Stimulated activated CD4-positive, alpha-beta T cell treated with anti-CD3 and anti-CD28 coated beads, Interleukin-1b, Interleukin-23, amount 100 ng/mL, for 4 hours (primary cell): Measurements from ENCODE around the gene TMEM258.

Experiments
- DNase-seq, 2 donors: peaks; one replicate each; pipeline ENCODE4 v3.0.0-alpha.2; 2020; ENCODE audit warnings: low read depth in 2 of 2

The TMEM258 gene

DNA sequence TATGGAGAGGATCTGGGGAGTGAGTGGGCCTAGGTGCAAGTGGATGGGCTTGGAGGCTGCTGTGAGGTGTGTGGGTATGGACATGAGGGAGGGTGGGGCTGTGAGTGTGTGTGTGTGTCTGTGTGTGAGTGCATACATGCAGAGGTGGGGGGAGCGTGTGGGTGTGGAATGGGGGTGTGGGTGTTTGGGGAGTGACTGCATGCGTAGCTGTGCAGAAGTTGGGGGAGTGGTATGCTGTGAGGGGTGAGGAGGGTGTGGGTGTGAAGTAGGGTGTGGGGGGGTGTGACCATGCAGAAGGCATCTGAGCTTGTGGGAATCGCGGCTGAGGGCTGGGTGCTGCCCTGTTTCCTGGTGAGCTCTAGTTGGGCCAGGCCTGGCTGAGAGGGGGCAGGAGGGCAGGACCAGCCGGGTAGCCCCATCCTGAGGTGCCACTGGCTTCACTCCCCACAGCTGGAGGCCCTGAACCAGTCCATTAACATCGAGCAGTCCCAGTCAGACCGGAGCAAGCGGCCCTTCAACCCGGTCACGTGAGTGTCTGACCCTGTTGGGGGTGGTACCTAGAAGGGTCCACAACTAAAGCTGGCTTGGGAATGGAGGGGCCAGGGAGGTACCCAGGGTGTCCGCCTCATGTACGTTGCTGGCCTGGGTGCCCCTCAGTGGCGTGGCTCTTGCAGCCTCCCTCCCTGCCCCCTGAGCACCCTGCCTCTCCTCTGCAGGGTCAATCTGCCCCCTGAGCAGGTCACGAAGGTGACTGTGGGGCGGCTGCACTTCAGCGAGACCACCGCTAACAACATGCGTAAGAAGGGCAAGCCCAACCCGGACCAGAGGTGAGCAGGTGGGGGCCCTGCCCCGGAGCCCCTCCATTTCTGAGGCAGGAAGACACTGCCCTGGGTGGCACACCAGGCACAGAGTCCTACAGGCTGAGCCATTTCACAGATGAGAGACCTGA, 16.5 kb downstream of the TMEM258 start:
- no peak for DNase-seq

DNA sequence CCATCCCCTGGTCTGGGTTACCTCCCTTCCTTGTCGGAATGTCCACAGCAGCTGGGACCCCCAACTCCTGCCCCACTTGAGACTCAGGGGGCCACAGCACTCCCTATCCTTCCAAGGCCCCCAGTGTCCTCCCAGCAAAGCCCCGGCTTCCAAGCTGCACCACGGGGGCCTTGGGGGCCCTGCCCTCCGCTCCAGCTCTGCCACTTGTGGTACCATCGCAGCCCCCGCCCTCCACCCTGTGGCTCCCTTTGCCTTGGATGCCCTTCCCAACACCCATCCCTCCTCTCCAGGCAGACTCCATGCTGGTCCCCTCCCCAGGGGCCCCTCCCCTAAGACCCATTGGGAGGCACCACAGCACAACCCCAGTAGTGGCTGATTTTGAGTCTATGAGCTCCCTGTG, 17.3 kb downstream of the TMEM258 start:
- no peak for DNase-seq

DNA sequence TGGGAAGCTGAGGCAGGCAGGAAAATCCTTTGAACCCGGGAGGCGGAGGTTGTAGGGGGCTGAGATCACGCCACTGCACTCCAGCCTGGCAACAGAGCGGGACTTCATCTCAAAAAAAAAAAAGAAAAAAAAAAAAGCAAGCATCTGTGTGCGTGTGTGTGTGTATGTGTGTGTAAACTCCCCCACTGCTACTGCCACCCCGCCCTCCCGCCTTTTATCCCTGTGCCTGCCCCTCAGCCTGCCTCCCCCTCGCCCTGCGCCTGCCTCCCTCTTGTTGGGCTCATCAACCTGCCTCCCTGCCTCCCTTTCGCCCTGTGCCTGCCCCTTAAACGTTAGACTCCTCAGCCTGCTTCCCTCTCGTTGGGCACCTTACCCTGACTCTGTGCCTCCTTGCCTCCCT, 18.0 kb downstream of the TMEM258 start:
- DNase-seq = no peak

DNA sequence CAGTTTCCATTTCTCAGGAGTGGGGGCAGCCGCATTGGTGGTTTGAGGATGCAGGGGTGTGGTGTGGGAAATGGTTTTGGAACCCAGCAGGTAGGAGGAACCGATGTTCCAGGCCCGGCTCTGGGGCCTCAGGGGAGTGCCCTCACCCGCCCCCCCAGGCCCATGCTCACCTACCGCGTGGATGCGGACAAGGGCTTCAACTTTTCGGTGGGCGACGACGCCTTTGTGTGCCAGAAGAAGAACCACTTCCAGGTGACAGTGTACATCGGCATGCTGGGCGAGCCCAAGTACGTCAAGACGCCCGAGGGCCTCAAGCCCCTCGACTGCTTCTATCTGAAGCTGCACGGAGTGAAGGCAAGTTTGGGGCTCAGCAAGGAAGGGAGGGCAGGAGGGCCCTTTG, 18.6 kb downstream of the TMEM258 start:
- no peak for DNase-seq

DNA sequence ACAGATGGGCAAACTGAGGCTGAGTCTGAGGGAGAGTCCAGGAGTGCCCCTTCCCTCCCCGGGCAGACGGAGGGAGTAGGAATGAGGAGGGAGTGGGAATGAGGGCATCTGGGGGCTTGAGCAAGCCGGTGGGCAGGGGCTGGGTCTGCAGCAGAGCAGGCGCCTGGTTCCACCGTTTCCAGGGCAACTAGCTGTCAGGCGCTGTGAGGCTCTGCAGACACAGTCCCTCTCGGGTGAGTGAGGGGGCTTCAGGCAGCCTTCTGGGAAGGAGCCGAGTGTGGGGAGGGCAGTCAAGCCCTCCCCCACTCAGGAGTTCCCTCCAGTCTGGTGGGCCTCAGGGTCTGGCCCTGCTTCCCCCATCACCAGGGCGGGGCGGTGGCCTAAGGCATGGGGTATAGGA, 19.0 kb downstream of the TMEM258 start:
- DNase-seq = no peak

DNA sequence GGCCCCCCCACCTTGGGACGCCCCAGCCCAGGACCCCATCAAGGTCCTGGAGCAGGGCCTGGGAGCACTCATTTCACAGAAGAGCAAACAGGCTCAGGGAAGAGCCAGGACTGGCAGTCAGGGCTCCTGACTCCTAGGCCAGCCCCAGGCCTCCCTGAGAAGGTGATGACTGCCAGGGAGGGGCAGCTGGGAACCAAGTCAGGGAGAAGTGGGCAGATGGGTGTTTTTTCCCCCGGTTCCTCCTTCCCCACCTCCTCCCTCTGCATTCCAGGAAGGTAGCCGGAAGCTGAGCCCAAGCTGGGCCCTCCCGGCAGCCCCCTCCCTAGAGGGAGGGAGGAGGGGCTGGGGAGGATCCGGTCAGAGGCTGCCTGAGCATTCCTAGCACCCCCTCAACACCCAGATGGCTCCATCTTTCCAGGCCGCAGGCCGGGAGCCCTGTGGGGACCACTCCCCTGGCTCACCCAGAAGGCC, 20.4 kb downstream of the TMEM258 start:
- DNase-seq = no peak

DNA sequence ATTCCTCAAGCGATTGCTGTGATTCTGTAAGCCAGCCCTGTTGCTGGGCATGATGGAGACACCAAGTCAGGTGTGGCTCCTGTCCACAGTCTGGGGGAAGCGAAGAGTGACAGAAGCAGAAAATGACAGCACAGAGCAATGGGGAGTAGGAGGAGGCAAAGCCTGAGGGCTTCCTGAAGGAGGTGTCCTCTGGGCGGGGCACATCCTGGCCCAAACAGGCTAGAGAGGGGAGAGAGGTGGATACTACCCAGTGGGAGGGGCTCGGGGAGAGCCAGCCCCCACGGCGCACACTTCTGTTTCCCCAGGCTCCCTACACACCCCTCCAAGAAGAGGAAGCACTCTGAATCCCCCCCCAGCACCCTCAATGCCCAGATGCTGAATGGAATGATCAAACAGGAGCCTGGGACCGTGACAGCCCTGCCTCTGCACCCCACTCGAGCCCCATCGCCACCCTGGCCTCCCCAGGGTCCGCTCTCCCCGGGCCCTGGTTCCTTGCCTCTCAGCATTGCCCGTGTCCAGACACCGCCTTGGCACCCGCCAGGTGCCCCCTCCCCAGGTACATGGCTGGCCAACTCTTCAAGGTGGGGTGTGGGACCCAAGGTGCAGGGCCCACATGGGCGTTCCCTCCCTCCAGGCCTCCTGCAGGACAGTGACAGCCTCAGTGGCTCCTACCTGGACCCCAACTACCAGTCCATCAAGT, 21.1 kb downstream of the TMEM258 start:
- DNase-seq = no peak

DNA sequence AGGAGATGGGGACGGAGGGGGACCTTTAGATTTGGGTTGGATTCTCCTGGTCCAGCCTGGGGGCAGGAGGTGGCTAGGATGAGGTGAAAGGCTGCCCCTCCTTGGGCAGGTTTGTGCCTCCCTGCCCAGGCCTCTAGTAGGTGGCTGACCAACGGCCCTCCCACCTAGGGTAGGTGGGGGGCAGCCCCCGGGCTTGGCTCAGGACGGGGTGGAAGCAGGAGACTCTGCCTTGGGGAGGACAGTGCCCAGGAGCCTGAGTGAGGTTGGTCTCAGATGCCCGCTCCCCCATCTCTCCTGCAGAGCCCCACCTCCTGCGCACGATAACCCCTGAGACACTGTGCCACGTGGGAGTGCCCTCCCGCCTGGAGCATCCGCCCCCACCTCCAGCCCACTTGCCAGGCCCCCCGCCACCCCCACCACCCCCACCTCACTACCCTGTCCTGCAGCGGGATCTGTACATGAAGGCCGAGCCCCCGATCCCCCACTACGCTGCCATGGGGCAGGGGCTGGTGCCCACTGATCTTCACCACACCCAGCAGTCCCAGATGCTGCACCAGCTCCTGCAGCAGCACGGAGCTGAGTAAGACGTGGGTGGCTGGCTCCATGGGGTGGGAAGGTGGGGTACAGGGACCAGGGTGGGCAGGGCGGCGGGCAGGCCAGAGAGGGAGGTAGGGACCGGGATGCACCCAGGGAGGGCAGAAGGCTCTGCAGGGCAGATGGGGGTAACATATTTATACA, 22.3 kb downstream of the TMEM258 start:
- no peak for DNase-seq

DNA sequence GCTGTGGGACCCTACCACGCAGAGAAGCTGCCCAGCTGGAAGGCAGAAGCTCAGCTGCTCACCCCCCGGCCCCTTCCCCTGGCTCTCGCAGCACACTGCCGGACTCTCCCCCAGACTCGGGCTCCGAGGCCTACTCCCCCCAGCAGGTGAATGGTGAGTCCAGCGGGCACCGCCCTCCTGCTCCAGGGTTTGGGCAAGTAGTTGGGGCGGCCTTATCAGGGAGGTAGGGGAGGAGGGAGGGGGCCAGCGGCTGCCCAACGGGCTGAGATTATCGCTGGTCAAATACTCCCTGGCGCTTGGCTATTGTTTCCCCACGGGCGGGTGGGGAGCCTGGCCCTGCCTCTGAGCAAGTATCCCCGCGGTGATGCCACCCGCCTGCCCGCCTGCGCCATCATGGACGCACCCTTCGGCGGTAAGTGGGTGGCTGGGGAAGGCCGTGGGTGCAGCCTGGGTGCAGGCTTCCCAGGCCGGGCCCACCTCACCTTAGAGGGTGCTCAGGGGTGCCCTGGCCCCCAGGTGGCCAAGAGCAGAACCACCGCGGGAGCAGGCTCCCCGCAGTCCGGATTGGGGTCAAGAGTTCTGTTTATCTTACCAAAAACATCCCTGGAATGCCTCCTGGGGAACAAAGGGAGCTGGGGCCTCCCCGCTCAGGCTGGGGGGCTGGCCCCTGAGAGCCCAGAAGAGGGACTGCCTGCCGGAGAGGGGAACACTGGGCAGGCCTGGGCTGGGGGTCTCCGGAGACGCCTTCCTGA, 23.1 kb downstream of the TMEM258 start:
- DNase-seq = no peak

DNA sequence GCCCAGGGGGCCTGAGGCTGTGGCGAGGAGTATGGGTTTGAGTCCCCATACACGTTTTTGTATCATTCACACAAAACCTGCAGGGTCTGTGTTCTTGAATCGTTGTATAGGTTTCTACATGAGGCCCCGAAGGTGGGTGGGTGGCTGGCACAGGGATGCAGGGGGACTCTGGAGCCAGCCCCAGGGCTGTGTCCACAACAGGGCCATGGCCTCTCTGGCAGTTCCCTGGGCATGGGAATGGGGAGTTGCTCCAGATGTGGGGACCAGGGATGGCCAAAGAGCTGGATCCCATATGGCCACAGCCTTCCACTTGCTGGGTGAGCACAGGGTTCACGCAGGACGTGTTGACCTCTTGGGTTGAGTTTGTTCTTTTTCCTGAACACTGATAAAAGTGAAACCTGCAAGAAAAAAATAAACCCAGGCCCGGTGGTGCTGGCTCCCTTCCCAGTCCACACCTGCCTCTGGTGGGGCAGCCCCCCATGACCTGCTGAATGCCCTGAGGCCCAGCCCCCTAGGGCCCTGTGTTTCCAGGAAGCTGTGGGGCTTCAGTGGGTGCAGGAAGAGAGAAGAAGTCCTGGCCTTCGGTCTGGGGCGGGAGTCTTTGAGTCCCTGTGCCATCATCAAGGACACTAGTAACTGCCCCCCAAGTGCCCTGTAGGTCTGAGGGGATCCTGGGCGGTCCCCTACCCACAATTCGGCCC, 23.9 kb downstream of the TMEM258 start:
- DNase-seq = no peak

DNA sequence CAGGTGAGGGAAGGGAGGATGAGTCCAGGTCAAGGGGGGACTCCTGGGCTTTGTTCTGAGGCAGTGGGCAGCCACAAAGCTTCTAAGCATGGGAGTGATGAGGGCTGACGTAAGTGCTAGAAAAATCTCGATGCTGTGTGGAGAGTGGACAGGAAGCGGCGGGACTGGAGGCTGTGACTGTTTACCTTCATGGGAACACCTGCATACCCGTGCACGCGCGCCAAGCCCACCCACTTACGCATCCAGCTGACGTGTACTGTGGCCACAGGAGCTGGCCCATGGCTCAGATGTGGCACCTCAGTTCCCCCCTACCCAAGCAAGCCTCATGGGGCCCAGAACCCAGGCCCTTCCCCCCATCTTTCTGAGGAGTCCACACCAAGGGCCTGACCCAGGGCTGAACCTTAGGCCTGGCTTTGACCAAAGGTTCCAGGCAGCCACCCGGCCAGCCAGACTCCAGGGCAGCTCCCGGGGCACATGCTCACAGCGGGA, 26.0 kb downstream of the TMEM258 start:
- DNase-seq = no peak

DNA sequence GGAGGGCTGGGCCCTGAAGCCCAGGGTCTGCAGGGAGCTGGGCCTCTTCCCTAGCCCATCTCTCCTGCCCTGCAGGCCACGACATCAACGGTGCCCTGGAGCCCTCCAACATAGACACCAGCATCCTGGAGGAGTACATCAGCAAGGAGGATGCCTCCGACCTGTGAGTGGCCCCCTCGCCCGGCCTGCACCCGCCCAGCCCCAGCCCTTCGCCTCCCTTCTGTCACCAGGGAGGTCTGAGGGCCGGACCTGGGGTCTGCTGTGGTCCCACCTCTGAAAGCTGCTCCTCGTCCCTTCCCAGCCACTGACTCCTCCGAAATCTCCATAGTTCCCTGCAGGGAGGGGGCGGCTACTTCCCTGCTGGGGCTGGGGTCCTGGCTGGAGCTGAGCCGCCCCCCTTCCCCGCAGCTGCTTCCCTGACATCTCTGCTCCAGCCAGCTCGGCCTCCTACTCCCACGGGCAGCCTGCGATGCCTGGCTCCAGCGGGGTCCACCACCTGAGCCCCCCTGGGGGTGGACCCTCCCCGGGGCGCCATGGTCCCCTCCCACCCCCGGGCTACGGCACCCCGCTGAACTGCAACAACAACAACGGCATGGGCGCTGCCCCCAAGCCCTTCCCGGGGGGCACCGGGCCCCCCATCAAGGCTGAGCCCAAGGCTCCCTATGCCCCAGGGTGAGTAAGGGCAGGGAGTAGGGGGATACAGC, 26.7 kb downstream of the TMEM258 start:
- no peak for DNase-seq

DNA sequence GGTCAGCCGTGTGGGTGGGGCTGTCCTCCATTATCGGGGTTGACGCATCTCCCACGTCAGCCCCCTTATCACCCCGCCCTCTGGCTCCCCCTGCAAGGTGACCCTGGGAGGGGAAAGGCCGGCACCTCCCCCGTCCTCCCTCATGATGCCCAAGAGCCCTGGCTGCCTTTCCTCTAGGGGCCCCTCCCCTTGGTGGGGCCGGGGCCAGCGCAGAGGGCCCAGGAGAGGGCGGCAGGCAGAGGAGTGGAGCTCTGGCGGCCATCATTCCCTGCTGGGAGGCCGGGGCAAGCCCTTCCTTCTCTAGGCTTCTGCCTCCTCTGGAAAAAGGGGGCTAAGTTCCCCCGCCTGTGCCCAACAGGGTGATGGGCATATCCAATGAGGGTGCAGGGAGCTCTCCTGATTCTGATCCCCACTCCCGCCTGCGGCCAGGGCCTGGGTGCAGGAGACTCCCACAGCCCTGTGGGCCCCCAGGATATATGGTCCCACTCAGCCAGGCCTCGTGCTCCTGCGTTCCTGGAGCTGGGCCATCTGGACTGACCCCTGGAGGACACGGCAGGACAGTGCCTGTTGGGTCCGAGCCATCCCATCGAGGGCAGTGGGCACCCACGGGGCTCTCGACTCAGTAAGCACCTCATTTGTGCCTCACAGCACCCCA, 27.7 kb downstream of the TMEM258 start:
- no peak for DNase-seq

DNA sequence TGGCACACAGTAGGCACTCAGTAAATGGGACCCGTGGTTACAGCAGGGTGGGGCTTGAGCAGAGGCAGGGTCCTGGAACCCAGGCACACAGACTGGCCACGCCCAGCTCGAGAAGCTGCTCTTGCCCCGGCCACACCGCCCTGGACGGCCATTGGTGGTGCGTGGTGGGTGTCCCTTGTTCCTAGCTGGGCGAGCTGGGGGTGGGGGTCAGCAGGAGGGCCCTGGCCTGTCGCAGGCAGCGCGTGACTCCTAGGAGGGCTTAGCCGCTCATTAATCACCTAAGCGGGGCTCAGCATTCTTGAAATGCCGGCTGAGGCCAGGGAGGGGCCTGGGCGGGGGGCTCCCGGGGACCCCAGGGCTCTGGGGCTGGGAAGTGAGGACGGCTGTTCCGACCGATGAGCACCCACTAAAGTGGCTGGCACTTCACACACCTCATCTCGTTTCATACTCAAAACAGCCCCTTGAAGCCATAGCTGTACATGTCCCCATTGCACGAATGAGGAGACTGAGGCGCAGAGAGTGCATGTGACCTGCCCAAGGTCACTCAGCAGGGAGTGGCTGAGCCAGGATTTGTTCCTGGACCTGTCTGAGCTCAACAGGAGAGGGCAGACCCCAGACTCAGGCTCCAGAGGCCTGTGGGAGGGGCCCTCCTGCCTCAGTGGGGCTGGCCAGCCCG, 28.3 kb downstream of the TMEM258 start:
- no peak for DNase-seq

DNA sequence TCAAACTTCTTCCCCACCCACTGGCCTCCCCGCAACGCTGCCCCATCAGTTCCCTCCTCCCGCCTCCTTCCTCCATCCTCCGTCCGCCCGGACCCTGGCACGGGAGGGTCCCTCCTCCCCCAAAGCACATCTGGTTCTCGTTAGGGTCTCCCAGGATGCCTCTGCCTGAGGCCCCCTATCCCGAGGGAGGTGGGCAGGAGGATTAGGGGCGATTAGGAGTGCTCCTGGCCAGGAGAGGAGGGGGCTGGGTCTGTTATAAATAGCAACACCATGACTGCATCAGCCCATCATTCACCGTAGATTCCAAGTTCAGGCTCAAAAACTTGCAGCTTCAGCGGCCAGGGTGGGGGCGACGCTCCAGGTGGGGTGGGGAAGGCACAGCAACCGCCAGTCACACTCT, 29.6 kb downstream of the TMEM258 start:
- no peak for DNase-seq

DNA sequence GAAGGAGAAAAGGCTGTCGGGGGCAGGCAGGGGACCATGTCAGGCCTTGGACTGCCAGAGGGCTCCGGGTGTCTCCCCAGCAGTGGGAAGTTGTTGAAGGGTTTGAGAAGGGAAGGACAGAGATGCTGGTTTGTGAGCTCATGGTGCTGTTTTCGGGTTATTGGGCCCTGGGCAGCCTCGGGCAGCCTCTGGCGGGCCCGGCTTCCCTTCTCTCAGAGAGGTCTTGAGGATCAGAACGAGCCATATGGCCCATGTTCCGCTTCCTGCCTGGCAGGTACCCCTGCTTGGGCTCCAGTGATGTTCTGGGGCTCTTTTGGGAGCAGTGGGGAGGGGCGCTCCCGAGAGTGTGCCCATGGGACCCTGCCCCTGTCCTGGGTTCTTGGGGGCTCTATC, 30.2 kb downstream of the TMEM258 start:
- no peak for DNase-seq

DNA sequence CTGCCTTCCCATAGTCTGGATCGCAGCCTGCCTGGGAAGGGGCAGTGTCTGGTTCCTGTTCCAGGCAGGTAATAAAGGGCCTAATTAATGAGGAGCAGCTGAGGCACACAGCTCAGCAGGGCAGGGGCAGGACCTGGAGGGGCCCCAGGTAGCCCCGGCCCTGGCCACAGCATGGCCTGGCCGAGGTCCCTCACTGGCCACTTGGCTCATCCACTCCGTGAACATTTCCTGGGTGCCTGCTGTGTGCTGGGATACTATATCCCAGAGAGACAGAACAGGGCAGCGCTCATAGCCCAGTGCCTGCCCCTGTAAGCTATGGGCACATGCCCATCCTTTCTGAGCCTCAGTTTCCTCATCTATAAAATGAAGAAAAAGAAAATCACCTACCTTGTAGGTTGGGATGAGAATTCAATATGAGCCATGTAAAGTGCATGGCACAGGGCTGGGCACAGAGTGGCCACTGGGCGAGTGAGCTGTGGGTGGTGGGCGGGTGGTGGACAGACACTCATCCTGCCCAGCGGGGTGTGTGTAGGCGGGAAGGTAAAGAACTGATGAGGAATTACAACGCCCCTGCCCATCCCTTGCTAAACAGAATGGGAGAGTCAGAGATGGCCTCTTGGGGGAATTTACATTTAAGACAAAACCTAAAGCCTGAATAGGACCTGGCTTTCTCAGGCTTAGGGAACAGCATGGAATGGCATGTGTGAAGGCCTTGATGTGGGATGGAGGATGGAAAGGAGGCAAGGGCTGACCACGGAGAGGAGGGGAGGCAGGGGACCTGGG, 30.8 kb downstream of the TMEM258 start:
- no peak for DNase-seq

DNA sequence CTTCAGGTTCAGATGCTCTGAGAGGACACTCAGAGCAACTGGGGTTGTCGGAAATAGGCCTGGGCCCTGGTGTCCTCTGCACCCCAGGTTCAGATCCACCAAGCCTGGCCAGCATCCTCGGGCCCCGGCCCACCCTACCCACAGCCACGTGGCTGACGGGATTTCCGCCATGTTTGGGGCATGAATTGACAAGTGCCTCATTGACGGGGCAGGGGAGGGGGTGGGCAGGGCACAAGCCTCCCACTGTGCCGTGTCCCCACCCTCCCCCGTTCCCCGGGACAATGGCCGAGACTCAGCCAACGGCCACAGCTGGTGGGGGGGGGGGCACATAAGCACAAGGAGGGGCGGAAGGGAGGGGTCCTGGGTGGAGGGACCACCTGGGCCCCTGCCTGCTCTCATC, 31.5 kb downstream of the TMEM258 start:
- no peak for DNase-seq
